Amygdala (tissue), 56 donors: ENCODE measurements around the gene IFI27L1.
"Not testable (repeated sequence)": the region's sequence is repeated elsewhere in the genome, so short reads cannot be mapped to it uniquely, and the experiment has no call there.

ENCODE experiments used
- DNase-seq, 56 donors: peaks; one replicate each; lab custom pipeline; 2025; lab: John Stamatoyannopoulos, UW

IFI27L1 gene

GRCh38 chr14:94047581-94047980, 33.5 kb upstream of the IFI27L1 start:
- DNase-seq, result no peak

- peak in 9 of 56 donors; percentile 17 to 70 (median 35) for DNase-seq
Measured at GRCh38 chr14:94048691-94049624, 32.2 kb upstream of the IFI27L1 start.

- DNase-seq, result no peak
Measured at GRCh38 chr14:94049625-94050023, 31.5 kb upstream of the IFI27L1 start.

GRCh38 chr14:94050231-94050880, 30.8 kb upstream of the IFI27L1 start:
- peak in 2 of 56 donors; percentile 14 to 26 for DNase-seq

- DNase-seq, result peak in 46 of 56 donors; percentile 26 to 85 (median 60)
Measured at GRCh38 chr14:94051115-94051514, 30.0 kb upstream of the IFI27L1 start.

GRCh38 chr14:94051779-94052178, 29.3 kb upstream of the IFI27L1 start:
- no peak for DNase-seq

- DNase-seq, result no peak
Measured at GRCh38 chr14:94052199-94052598, 28.9 kb upstream of the IFI27L1 start.

GRCh38 chr14:94052662-94053061, 28.4 kb upstream of the IFI27L1 start:
- no peak for DNase-seq

- no peak for DNase-seq
Measured at GRCh38 chr14:94054401-94054800, 26.7 kb upstream of the IFI27L1 start.

- no peak for DNase-seq
Measured at GRCh38 chr14:94054936-94055335, 26.2 kb upstream of the IFI27L1 start.

GRCh38 chr14:94056579-94057308, 24.4 kb upstream of the IFI27L1 start:
- no peak for DNase-seq

GRCh38 chr14:94058128-94058673, 22.9 kb upstream of the IFI27L1 start:
- no peak for DNase-seq

GRCh38 chr14:94058674-94059138, 22.4 kb upstream of the IFI27L1 start:
- DNase-seq, result no peak

- DNase-seq, result no peak
Measured at GRCh38 chr14:94059998-94060397, 21.1 kb upstream of the IFI27L1 start.

GRCh38 chr14:94062344-94062940, 18.7 kb upstream of the IFI27L1 start:
- DNase-seq, result no peak

GRCh38 chr14:94066089-94066676, 14.9 kb upstream of the IFI27L1 start:
- peak in 1 of 56 donors; percentile 43 for DNase-seq

GRCh38 chr14:94072076-94072475, 9.0 kb upstream of the IFI27L1 start:
- DNase-seq, result not testable (repeated sequence)

- no peak for DNase-seq
Measured at GRCh38 chr14:94074534-94074933, 6.6 kb upstream of the IFI27L1 start.

- no peak for DNase-seq
Measured at GRCh38 chr14:94075008-94075407, 6.1 kb upstream of the IFI27L1 start.
